ENCODE results near the gene PTPRT. TPM values are rescaled to one million over a fixed set of nuclear protein-coding genes. Genes with fewer than 3 reads are reported as not detected.

The PTPRT gene
- total RNA-seq, 1 experiment from 2014 or later, result not detected

DNA sequence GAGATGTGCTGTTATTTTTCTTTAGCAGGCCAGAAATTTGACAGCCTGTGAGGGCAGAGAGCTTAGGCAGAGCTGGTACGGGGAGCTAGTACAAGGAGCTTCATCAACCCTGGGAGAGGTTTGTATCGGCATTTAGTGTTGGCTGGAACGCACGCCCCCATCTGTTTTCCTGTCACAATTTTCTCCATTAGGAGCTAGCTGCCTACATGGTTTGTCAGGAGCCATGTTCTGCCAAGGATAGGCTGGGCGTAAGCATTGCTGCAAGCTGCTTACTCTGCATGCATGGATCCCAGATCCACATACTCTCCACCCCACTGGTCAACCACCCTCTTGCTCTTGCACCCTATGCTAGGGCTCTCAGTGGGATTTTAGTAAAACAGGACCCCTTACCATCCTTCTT, 1122.5 kb downstream of the PTPRT start:
- ChIA-PET CTCF (no interaction called here), POLR2A (no interaction called here), RAD21 (ENCODE audit: low non-redundant PET in 1 of 2, low total read pairs in 2 of 2, uncharacterized antibody in 2 of 2, unreplicated experiment in 2 of 2) (no interaction called here)
- Histone ChIP-seq H3K36me3 (ENCODE audit: control insufficient read depth in 1 of 2, insufficient read depth in 2 of 2, low read length in 2 of 2) (no peaks in the 10 kb centered on the region), H3K79me2 (ENCODE audit: insufficient read depth, low read length) (no peaks in the 10 kb centered on the region), H3K27ac (ENCODE audit: low read depth, low read length) (no peak overlapping the region), H3K9me3 (ENCODE audit: control insufficient read depth in 1 of 2, insufficient read depth in 1 of 2, low read depth in 1 of 2, low read length in 2 of 2) (peaks cover 5 to 17% of the 10 kb centered on the region in 2 experiments; a peak in 2 of 4 replicates), H3K4me1 (ENCODE audit: control insufficient read depth in 1 of 2, insufficient read depth in 2 of 2, low read length in 2 of 2) (no peaks in the 10 kb centered on the region), H3K9me2 (ENCODE audit: insufficient read depth) (no peaks in the 10 kb centered on the region), H2AFZ (ENCODE audit: low read depth, low read length, poor library complexity, severe bottlenecking) (no peak overlapping the region), H3K9ac (ENCODE audit: low read length) (no peak overlapping the region), H3K4me3 (replicated peaks in 1 of 2; ENCODE audit: low read depth in 1 of 2, low read length in 2 of 2) (no peak overlapping the region), H4K20me1 (ENCODE audit: insufficient read depth) (no peaks in the 10 kb centered on the region), H3K4me2 (ENCODE audit: low read length) (no peak overlapping the region), H3K27me3 (ENCODE audit: insufficient read depth, low read length) (no peaks in the 10 kb centered on the region)
- no peak for DNase-seq (ENCODE audit: low read depth, low spot score)
- ATAC-seq, result no peak
- BruUV-seq (replicated peaks), result no TSS peak
- intact Hi-C loops (cut with micrococcal nuclease), result no loop called here
- TF ChIP-seq RAD21 (IDR thresholded peaks at IDR 0.05; ENCODE audit: low read depth) (no peak), ZNF274 (IDR thresholded peaks at IDR 0.05; ENCODE audit: low read depth, low read length) (no peak), SRF (IDR thresholded peaks at IDR 0.05; ENCODE audit: low read depth) (no peak), EZH2 (IDR thresholded peaks at IDR 0.05) (no peak), FOSL1 (IDR thresholded peaks at IDR 0.05; ENCODE audit: low read depth) (no peak), POLR2A (IDR thresholded peaks at IDR 0.05; ENCODE audit: borderline replicate concordance, extremely low read depth, insufficient read depth, insufficient read length) (no peak), EZH2phosphoT487 (IDR thresholded peaks at IDR 0.05; ENCODE audit: borderline replicate concordance) (no peak)
- TF ChIP-seq, protein P1, sequence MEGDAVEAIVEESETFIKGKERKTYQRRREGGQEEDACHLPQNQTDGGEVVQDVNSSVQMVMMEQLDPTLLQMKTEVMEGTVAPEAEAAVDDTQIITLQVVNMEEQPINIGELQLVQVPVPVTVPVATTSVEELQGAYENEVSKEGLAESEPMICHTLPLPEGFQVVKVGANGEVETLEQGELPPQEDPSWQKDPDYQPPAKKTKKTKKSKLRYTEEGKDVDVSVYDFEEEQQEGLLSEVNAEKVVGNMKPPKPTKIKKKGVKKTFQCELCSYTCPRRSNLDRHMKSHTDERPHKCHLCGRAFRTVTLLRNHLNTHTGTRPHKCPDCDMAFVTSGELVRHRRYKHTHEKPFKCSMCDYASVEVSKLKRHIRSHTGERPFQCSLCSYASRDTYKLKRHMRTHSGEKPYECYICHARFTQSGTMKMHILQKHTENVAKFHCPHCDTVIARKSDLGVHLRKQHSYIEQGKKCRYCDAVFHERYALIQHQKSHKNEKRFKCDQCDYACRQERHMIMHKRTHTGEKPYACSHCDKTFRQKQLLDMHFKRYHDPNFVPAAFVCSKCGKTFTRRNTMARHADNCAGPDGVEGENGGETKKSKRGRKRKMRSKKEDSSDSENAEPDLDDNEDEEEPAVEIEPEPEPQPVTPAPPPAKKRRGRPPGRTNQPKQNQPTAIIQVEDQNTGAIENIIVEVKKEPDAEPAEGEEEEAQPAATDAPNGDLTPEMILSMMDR (IDR thresholded peaks at IDR 0.05 in 2 of 3, conservative IDR thresholded peaks at IDR 0.05 in 1 of 3; ENCODE audit: borderline replicate concordance in 1 of 3, insufficient read depth in 1 of 3, low read depth in 2 of 3, low read length in 2 of 3), result no peak

DNA sequence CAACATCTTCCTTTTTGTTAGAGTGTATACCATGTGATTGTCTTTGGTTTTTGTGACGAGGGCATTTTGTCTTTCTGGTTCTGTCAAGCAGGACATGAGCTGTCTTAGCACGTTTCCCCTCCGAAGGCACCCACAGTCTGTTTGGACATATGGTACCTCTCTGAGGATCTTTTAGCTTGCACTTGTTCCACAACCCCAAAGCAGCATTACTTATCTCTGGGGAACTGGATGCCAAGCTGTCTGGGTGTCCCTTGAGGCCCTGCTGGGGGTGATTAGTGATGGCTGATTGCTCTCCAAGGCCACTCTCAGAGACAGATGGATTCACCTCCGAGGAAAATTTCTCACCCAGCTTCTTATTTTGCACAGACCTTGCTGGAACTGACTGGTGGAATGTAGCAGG, 1126.6 kb downstream of the PTPRT start:
- no peak for DNase-seq (ENCODE audit: low read depth, low spot score)
- no TSS peak for BruUV-seq (replicated peaks)
- Histone ChIP-seq H4K20me1 (ENCODE audit: insufficient read depth) (no peaks in the 10 kb centered on the region), H3K79me2 (ENCODE audit: insufficient read depth, low read length) (no peaks in the 10 kb centered on the region), H3K9ac (ENCODE audit: low read length) (no peak overlapping the region), H3K9me3 (ENCODE audit: control insufficient read depth in 1 of 2, insufficient read depth in 1 of 2, low read depth in 1 of 2, low read length in 2 of 2) (peaks cover 0 to 12% of the 10 kb centered on the region in 2 experiments; a peak in 2 of 4 replicates), H3K27me3 (ENCODE audit: insufficient read depth, low read length) (no peaks in the 10 kb centered on the region), H3K4me3 (replicated peaks in 1 of 2; ENCODE audit: low read depth in 1 of 2, low read length in 2 of 2) (no peak overlapping the region), H3K4me2 (ENCODE audit: low read length) (no peak overlapping the region), H3K27ac (ENCODE audit: low read depth, low read length) (no peak overlapping the region), H2AFZ (ENCODE audit: low read depth, low read length, poor library complexity, severe bottlenecking) (no peak overlapping the region), H3K4me1 (ENCODE audit: control insufficient read depth in 1 of 2, insufficient read depth in 2 of 2, low read length in 2 of 2) (no peaks in the 10 kb centered on the region), H3K9me2 (ENCODE audit: insufficient read depth) (no peaks in the 10 kb centered on the region), H3K36me3 (ENCODE audit: control insufficient read depth in 1 of 2, insufficient read depth in 2 of 2, low read length in 2 of 2) (no peaks in the 10 kb centered on the region)
- intact Hi-C loops (cut with micrococcal nuclease), result no loop called here
- TF ChIP-seq CBX3 (IDR thresholded peaks at IDR 0.05; ENCODE audit: low read depth), result no peak
- TF ChIP-seq, protein P2, sequence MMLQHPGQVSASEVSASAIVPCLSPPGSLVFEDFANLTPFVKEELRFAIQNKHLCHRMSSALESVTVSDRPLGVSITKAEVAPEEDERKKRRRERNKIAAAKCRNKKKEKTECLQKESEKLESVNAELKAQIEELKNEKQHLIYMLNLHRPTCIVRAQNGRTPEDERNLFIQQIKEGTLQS (IDR thresholded peaks at IDR 0.05), result no peak
- no peak for TF ChIP-seq POLR2AphosphoS5 (IDR thresholded peaks at IDR 0.05; ENCODE audit: low read depth, low read length)
- TF ChIP-seq POLR2A (IDR thresholded peaks at IDR 0.05; ENCODE audit: borderline replicate concordance, extremely low read depth, insufficient read depth, insufficient read length), result no peak
- TF ChIP-seq SP1 (IDR thresholded peaks at IDR 0.05; ENCODE audit: low read depth), result no peak
- TF ChIP-seq EZH2 (IDR thresholded peaks at IDR 0.05), result no peak
- TF ChIP-seq ZNF274 (IDR thresholded peaks at IDR 0.05; ENCODE audit: low read depth, low read length), result no peak
- no peak for TF ChIP-seq TCF7L2 (IDR thresholded peaks at IDR 0.05; ENCODE audit: borderline replicate concordance, extremely low read depth, insufficient read depth, insufficient read length)
- TF ChIP-seq, protein P3, sequence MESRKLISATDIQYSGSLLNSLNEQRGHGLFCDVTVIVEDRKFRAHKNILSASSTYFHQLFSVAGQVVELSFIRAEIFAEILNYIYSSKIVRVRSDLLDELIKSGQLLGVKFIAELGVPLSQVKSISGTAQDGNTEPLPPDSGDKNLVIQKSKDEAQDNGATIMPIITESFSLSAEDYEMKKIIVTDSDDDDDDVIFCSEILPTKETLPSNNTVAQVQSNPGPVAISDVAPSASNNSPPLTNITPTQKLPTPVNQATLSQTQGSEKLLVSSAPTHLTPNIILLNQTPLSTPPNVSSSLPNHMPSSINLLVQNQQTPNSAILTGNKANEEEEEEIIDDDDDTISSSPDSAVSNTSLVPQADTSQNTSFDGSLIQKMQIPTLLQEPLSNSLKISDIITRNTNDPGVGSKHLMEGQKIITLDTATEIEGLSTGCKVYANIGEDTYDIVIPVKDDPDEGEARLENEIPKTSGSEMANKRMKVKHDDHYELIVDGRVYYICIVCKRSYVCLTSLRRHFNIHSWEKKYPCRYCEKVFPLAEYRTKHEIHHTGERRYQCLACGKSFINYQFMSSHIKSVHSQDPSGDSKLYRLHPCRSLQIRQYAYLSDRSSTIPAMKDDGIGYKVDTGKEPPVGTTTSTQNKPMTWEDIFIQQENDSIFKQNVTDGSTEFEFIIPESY (IDR thresholded peaks at IDR 0.05; ENCODE audit: extremely low read depth, insufficient replicate concordance, low read length), result no peak
- no peak for TF ChIP-seq CEBPB (IDR thresholded peaks at IDR 0.05; ENCODE audit: low read depth)
- no peak for TF ChIP-seq RAD21 (IDR thresholded peaks at IDR 0.05; ENCODE audit: low read depth)
- RAD21 ChIA-PET (ENCODE audit: low non-redundant PET in 1 of 2, low total read pairs in 2 of 2, uncharacterized antibody in 2 of 2, unreplicated experiment in 2 of 2), result no interaction called here
- CTCF ChIA-PET, result no interaction called here
- no peak for ATAC-seq
- POLR2A ChIA-PET, result no interaction called here

Measured in HCT116 (cell line).